Measurements from ENCODE around the gene SETD4. TPM values are rescaled to one million over a fixed set of nuclear protein-coding genes. Genes with fewer than 3 reads are reported as not detected.

Gene SETD4
- total and polyA plus RNA-seq, 2 of the 8 experiments (the other 6 are each of a cell fraction or from before 2014, with no cell fraction given): 20.1 to 46.6 TPM

- TF ChIP-seq HDAC2 (IDR thresholded peaks at IDR 0.05; ENCODE audit: borderline replicate concordance in 1 of 2, low read depth in 2 of 2, low read length in 2 of 2) (no peak), GTF2F1 (IDR thresholded peaks at IDR 0.05; ENCODE audit: borderline replicate concordance, low read depth, low read length) (no peak), CTCF (IDR thresholded peaks at IDR 0.05; ENCODE audit: control extremely low read depth in 1 of 3, insufficient read depth in 1 of 3, low read depth in 1 of 3, low read length in 3 of 3) (no peak), TAF1 (IDR thresholded peaks at IDR 0.05; ENCODE audit: low read depth, low read length) (no peak)
Observed at GRCh38 chr21:36079671-36080070, 19.3 kb upstream of the SETD4 start (continued).
